Trophoblast cell (in vitro differentiated cells and primary cell): ENCODE results near the gene CAPN13.

Experiments used
- DNase-seq, 2 donors: peaks; one replicate each; pipeline ENCODE4 v3.0.0-alpha.2; 2016
- H2AFZ ChIP-seq: 2 replicates; pipeline ENCODE4 v1.6.1; 2013; ENCODE audit warnings: low read length, moderate library complexity, mild to moderate bottlenecking; ENCODE audit not compliant: insufficient read depth, poor library complexity
- H2AK5ac ChIP-seq: 2 replicates; pipeline ENCODE4 v1.6.1; 2013; ENCODE audit warnings: mild to moderate bottlenecking, low read length
- H2BK120ac ChIP-seq: 2 replicates; pipeline ENCODE4 v1.6.1; 2013; ENCODE audit warnings: low read length, mild to moderate bottlenecking, moderate library complexity; ENCODE audit not compliant: insufficient read depth, poor library complexity
- H2BK12ac ChIP-seq: 2 replicates; pipeline ENCODE4 v1.6.1; 2013; ENCODE audit warnings: mild to moderate bottlenecking, low read length, moderate library complexity
- H2BK5ac ChIP-seq: 2 replicates; pipeline ENCODE4 v1.6.1; 2013; ENCODE audit warnings: low read length, low read depth, moderate library complexity, mild to moderate bottlenecking; ENCODE audit not compliant: poor library complexity
- H3K14ac ChIP-seq: 2 replicates; pipeline ENCODE4 v1.6.1; 2013; ENCODE audit warnings: mild to moderate bottlenecking, low read length
- H3K18ac ChIP-seq: 2 replicates; pipeline ENCODE4 v1.6.1; 2013; ENCODE audit warnings: mild to moderate bottlenecking, low read length
- H3K23ac ChIP-seq: 2 replicates; pipeline ENCODE4 v1.6.1; 2013; ENCODE audit warnings: low read length
- H3K27ac ChIP-seq: 2 replicates; pipeline ENCODE4 v1.5.1; 2013; ENCODE audit warnings: low read depth, mild to moderate bottlenecking, inconsistent platforms, low read length, moderate library complexity
- H3K27me3 ChIP-seq: 2 replicates; pipeline ENCODE4 v1.6.1; 2013; ENCODE audit warnings: inconsistent platforms, mild to moderate bottlenecking, low read length, moderate library complexity; ENCODE audit not compliant: insufficient read depth
- H3K36me3 ChIP-seq, 2 experiments: 1 replicate in 1 of 2; 2 replicates in 1 of 2; pipeline ENCODE4 v1.6.1; 2013; ENCODE audit warnings: low read length in 2 of 2, mild to moderate bottlenecking in 2 of 2, moderate library complexity in 1 of 2; ENCODE audit not compliant: insufficient read depth in 2 of 2, control insufficient read depth in 1 of 2
- H3K4ac ChIP-seq: 2 replicates; pipeline ENCODE4 v1.6.1; 2013; ENCODE audit warnings: low read depth, mild to moderate bottlenecking, low read length, moderate library complexity
- H3K4me1 ChIP-seq, 2 experiments: 1 replicate in 1 of 2; 2 replicates in 1 of 2; pipeline ENCODE4 v1.6.1; 2013; ENCODE audit warnings: low read length in 2 of 2, mild to moderate bottlenecking in 2 of 2, moderate library complexity in 1 of 2; ENCODE audit not compliant: insufficient read depth in 2 of 2, control insufficient read depth in 1 of 2
- H3K4me2 ChIP-seq: 2 replicates; pipeline ENCODE4 v1.6.1; 2013; ENCODE audit warnings: inconsistent platforms, mild to moderate bottlenecking, low read length, moderate library complexity
- H3K4me3 ChIP-seq: 2 replicates; pipeline ENCODE4 v1.5.1; 2013; ENCODE audit warnings: mild to moderate bottlenecking, low read depth, low read length, inconsistent platforms
- H3K79me1 ChIP-seq: one replicate; pipeline ENCODE4 v1.6.1; 2013; ENCODE audit warnings: low read length
- H3K79me2 ChIP-seq: 2 replicates; pipeline ENCODE4 v1.6.1; 2013; ENCODE audit warnings: low read length, mild to moderate bottlenecking; ENCODE audit not compliant: control insufficient read depth, insufficient read depth, poor library complexity
- H3K9ac ChIP-seq: 2 replicates; pipeline ENCODE4 v1.6.1; 2013; ENCODE audit warnings: mild to moderate bottlenecking, low read length
- H3K9me3 ChIP-seq: 2 replicates; pipeline ENCODE4 v1.6.1; 2013; ENCODE audit warnings: low read depth, mild to moderate bottlenecking, control low read depth, inconsistent platforms, low read length; ENCODE audit not compliant: insufficient read depth
- H4K12ac ChIP-seq: 2 replicates; pipeline ENCODE4 v1.6.1; 2013; ENCODE audit warnings: low read depth, mild to moderate bottlenecking, low read length, moderate library complexity
- H4K8ac ChIP-seq: 2 replicates; pipeline ENCODE4 v1.6.1; 2013; ENCODE audit warnings: low read depth, mild to moderate bottlenecking, low read length, moderate library complexity
- H4K91ac ChIP-seq: one replicate; pipeline ENCODE4 v1.6.1; 2013; ENCODE audit warnings: low read depth, mild to moderate bottlenecking, low read length, moderate library complexity
- WGBS: extraction: QIAGEN DNeasy Blood & Tissue Kit; methylation state at CpG from one replicate; pipeline ENCODE4 v1.1.7; 2013; ENCODE audit warnings: missing lambda C conversion rate; ENCODE audit not compliant: insufficient read length, insufficient coverage; ENCODE audit errors: extremely low coverage; 5-methylcytosine and 5-hydroxymethylcytosine counted together

The CAPN13 gene

DNA sequence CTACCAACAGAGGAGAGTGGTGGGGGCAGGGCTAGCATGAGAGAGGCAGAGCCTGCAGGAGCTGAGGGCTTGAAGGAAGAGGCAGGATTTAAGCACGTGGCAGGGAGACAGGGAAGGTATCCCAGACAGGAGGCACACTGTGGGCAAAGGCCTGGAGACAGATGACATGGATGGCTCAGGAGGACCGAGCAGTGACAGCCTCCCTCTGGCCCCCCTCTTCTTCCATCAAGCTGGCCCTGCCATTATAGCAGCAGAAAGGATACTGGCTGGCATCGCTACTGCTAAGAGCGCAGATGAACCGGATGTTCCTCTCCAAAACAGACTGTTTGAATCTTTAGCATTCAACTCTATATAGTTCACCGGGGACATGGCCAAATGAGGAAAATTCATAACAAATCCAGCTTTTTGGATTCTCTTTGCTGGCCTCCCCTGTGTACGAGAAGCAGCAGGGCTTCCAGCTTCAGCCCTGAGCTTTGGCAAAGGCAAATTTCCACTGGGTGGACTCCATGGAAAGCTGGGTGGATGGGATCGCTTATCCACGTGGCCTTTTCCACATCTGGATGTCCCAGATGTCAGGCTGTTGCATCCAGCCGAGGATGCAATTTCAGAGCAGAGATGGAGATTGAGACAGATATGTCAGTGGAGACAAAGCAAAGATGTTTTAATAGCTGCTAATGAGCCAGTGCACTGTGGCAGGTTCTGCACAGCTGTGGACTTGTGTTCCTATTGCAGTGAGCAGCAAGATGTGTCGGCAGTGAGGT is 36.2 kb downstream of the CAPN13 start:
- no peak for DNase-seq
- Histone ChIP-seq H2AK5ac (no peak overlapping the region), H3K4ac (no peak overlapping the region), H3K36me3 (no peaks in the 10 kb centered on the region), H4K8ac (no peak overlapping the region), H4K12ac (no peak overlapping the region), H3K4me2 (no peak overlapping the region), H3K79me1 (no peaks in the 10 kb centered on the region), H3K4me1 (no peaks in the 10 kb centered on the region), H3K4me3 (no peak overlapping the region), H2BK120ac (no peak overlapping the region), H2BK12ac (no peak overlapping the region), H2AFZ (no peak overlapping the region), H3K27ac (no peak overlapping the region), H3K23ac (no peak overlapping the region), H2BK5ac (no peak overlapping the region), H3K9me3 (no peaks in the 10 kb centered on the region), H3K79me2 (no peaks in the 10 kb centered on the region), H3K14ac (no peak overlapping the region), H4K91ac (no peak overlapping the region), H3K9ac (no peak overlapping the region), H3K27me3 (no peaks in the 10 kb centered on the region), H3K18ac (no peak overlapping the region)
- no CpG with 5 or more reads among the region's 11 CpGs for WGBS

- Histone ChIP-seq H3K4me3 (no peak overlapping the region), H4K8ac (no peak overlapping the region), H3K4me1 (no peaks in the 10 kb centered on the region), H3K27ac (no peak overlapping the region), H4K91ac (no peak overlapping the region), H2AFZ (no peak overlapping the region), H3K4me2 (no peak overlapping the region), H3K27me3 (no peaks in the 10 kb centered on the region), H2BK120ac (no peak overlapping the region), H3K14ac (no peak overlapping the region), H3K18ac (no peak overlapping the region), H4K12ac (no peak overlapping the region), H2AK5ac (no peak overlapping the region), H3K9ac (no peak overlapping the region), H3K79me1 (no peaks in the 10 kb centered on the region), H3K4ac (no peak overlapping the region), H3K79me2 (no peaks in the 10 kb centered on the region), H2BK5ac (no peak overlapping the region), H2BK12ac (no peak overlapping the region), H3K23ac (no peak overlapping the region), H3K36me3 (no peaks in the 10 kb centered on the region), H3K9me3 (peaks cover 3% of the 10 kb centered on the region)
- no CpG with 5 or more reads among the region's 10 CpGs for WGBS
- no peak for DNase-seq
Measured at GRCh38 chr2:30769891-30770462, 37.3 kb downstream of the CAPN13 start.

DNA sequence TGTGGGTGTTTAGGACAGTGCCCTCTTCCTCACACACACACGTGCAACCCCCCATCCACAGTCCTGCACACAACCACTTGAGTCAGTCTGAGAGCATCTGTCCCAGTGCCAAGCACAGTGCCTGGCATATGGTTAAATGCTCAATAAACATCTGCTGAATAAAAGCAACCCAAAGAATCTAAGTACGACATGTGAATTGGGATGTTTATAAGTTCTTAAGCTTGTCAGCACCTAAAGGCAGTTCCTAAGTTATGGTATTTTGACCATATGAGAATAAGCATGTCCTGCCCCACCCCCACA is 37.8 kb downstream of the CAPN13 start:
- no peak overlapping the region for H3K18ac ChIP-seq
- H3K4ac ChIP-seq: no peak overlapping the region
- no peaks in the 10 kb centered on the region for H3K79me1 ChIP-seq
- no peak overlapping the region for H3K27ac ChIP-seq
- peaks cover 3% of the 10 kb centered on the region for H3K9me3 ChIP-seq
- H2BK120ac ChIP-seq: no peak overlapping the region
- H3K14ac ChIP-seq: no peak overlapping the region
- no peaks in the 10 kb centered on the region for H3K4me1 ChIP-seq
- no peak overlapping the region for H3K4me2 ChIP-seq
- no peaks in the 10 kb centered on the region for H3K27me3 ChIP-seq
- WGBS: no CpG with 5 or more reads among the region's 2 CpGs
- no peak overlapping the region for H2AK5ac ChIP-seq
- no peak overlapping the region for H4K12ac ChIP-seq
- H2BK12ac ChIP-seq: no peak overlapping the region
- no peak overlapping the region for H3K23ac ChIP-seq
- no peaks in the 10 kb centered on the region for H3K36me3 ChIP-seq
- H2BK5ac ChIP-seq: no peak overlapping the region
- no peaks in the 10 kb centered on the region for H3K79me2 ChIP-seq
- no peak overlapping the region for H3K4me3 ChIP-seq
- H2AFZ ChIP-seq: no peak overlapping the region
- no peak overlapping the region for H3K9ac ChIP-seq
- no peak overlapping the region for H4K91ac ChIP-seq
- no peak for DNase-seq
- H4K8ac ChIP-seq: no peak overlapping the region

- H3K4me1 ChIP-seq: no peaks in the 10 kb centered on the region
- no peak overlapping the region for H3K27ac ChIP-seq
- no peak overlapping the region for H4K91ac ChIP-seq
- H2AK5ac ChIP-seq: no peak overlapping the region
- no peaks in the 10 kb centered on the region for H3K27me3 ChIP-seq
- no peak overlapping the region for H2BK120ac ChIP-seq
- H3K14ac ChIP-seq: no peak overlapping the region
- no CpG with 5 or more reads among the region's 9 CpGs for WGBS
- no peak overlapping the region for H3K18ac ChIP-seq
- no peak overlapping the region for H2BK5ac ChIP-seq
- DNase-seq: no peak
- no peak overlapping the region for H3K23ac ChIP-seq
- no peak overlapping the region for H3K4me3 ChIP-seq
- no peaks in the 10 kb centered on the region for H3K36me3 ChIP-seq
- no peak overlapping the region for H4K12ac ChIP-seq
- no peak overlapping the region for H2AFZ ChIP-seq
- H2BK12ac ChIP-seq: no peak overlapping the region
- no peak overlapping the region for H3K4ac ChIP-seq
- no peaks in the 10 kb centered on the region for H3K79me1 ChIP-seq
- peaks cover 3% of the 10 kb centered on the region for H3K9me3 ChIP-seq
- H3K9ac ChIP-seq: no peak overlapping the region
- H4K8ac ChIP-seq: no peak overlapping the region
- no peak overlapping the region for H3K4me2 ChIP-seq
- H3K79me2 ChIP-seq: no peaks in the 10 kb centered on the region
Measured at GRCh38 chr2:30768708-30769480, 38.4 kb downstream of the CAPN13 start.
